Hepatocyte (in vitro differentiated cells): ENCODE measurements around the gene PCBP3.
"Not testable (repeated sequence)": the region's sequence is repeated elsewhere in the genome, so short reads cannot be mapped to it uniquely, and the experiment has no call there.

Source experiments
- CTCF ChIP-seq: fragments of 200-600 bp; sonication (generic); IDR thresholded peaks from 2 replicates; pipeline ENCODE4 v1.5.1; 2016; ENCODE audit warnings: antibody characterized with exemption, mild to moderate bottlenecking; ENCODE audit not compliant: poor library complexity
- EZH2 ChIP-seq: fragments of 200-600 bp; sonication (generic); IDR thresholded peaks from 2 replicates; pipeline ENCODE4 v1.6.1; 2016; ENCODE audit warnings: antibody characterized with exemption, mild to moderate bottlenecking, borderline replicate concordance
- EZH2phosphoT487 ChIP-seq: fragments of 200-600 bp; sonication (generic); IDR thresholded peaks from one replicate; pipeline ENCODE4 v1.6.1; 2018; ENCODE audit warnings: antibody characterized with exemption, mild to moderate bottlenecking, low read depth, moderate library complexity; ENCODE audit not compliant: unreplicated experiment, severe bottlenecking

- TF ChIP-seq CTCF, EZH2, EZH2phosphoT487: not testable (repeated sequence)
Observed at GRCh38 chr21:45678790-45679189, 35.3 kb downstream of the PCBP3 start.
